ENCODE data around the gene PLXNA4.

Gene PLXNA4

GRCh38 chr7:132492823-132493445 is 83.3 kb downstream of the PLXNA4 start:
- TF ChIP-seq, protein P1, sequence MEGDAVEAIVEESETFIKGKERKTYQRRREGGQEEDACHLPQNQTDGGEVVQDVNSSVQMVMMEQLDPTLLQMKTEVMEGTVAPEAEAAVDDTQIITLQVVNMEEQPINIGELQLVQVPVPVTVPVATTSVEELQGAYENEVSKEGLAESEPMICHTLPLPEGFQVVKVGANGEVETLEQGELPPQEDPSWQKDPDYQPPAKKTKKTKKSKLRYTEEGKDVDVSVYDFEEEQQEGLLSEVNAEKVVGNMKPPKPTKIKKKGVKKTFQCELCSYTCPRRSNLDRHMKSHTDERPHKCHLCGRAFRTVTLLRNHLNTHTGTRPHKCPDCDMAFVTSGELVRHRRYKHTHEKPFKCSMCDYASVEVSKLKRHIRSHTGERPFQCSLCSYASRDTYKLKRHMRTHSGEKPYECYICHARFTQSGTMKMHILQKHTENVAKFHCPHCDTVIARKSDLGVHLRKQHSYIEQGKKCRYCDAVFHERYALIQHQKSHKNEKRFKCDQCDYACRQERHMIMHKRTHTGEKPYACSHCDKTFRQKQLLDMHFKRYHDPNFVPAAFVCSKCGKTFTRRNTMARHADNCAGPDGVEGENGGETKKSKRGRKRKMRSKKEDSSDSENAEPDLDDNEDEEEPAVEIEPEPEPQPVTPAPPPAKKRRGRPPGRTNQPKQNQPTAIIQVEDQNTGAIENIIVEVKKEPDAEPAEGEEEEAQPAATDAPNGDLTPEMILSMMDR (conservative IDR thresholded peaks at IDR 0.05): no peak
- no peak overlapping the region for H3K27ac ChIP-seq

DNA sequence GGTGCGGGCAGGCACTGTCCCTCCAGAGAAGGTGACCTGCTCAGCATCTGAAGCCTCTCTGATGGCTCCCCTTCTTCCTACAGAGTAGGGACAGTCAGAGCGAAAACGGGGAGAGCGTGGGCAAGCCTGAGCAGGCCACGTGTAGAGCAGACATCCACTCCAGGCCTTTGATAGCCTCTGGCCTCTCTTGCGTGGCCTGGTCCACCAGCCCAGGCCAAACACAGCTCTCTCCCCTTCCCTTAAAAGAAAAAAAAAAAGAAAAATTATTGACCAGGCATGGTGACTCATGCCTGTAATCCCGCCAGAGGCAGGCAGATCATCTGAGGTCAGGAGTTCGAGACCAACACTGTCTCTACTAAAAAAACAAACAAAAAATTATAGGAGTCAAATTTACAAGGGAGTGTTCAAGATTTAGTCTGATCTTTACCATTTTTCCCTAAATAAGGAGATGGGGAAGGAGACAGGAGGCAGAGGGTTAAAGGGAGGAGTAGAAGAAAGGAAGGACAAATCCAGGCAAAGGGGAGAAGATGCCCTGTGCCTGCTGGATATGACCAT is 84.8 kb downstream of the PLXNA4 start:
- H3K27ac ChIP-seq: no peak overlapping the region

GRCh38 chr7:132490474-132490873 is 85.8 kb downstream of the PLXNA4 start:
- H3K27ac ChIP-seq: no peak overlapping the region
- TF ChIP-seq, protein P1 (conservative IDR thresholded peaks at IDR 0.05): no peak

More for the DNA sequence above, 84.8 kb downstream of the PLXNA4 start:
- TF ChIP-seq, protein P1 (conservative IDR thresholded peaks at IDR 0.05): no peak

GRCh38 chr7:132489776-132490237 is 86.5 kb downstream of the PLXNA4 start:
- TF ChIP-seq, protein P1 (conservative IDR thresholded peaks at IDR 0.05): no peak
- no peak overlapping the region for H3K27ac ChIP-seq

- TF ChIP-seq, protein P1 (conservative IDR thresholded peaks at IDR 0.05): no peak
- H3K27ac ChIP-seq: no peak overlapping the region
Observed at GRCh38 chr7:132488634-132489302, 87.5 kb downstream of the PLXNA4 start.

- H3K27ac ChIP-seq: no peak overlapping the region
- TF ChIP-seq, protein P1 (conservative IDR thresholded peaks at IDR 0.05): no peak
Observed at GRCh38 chr7:132486274-132486610, 90.0 kb downstream of the PLXNA4 start.

DNA sequence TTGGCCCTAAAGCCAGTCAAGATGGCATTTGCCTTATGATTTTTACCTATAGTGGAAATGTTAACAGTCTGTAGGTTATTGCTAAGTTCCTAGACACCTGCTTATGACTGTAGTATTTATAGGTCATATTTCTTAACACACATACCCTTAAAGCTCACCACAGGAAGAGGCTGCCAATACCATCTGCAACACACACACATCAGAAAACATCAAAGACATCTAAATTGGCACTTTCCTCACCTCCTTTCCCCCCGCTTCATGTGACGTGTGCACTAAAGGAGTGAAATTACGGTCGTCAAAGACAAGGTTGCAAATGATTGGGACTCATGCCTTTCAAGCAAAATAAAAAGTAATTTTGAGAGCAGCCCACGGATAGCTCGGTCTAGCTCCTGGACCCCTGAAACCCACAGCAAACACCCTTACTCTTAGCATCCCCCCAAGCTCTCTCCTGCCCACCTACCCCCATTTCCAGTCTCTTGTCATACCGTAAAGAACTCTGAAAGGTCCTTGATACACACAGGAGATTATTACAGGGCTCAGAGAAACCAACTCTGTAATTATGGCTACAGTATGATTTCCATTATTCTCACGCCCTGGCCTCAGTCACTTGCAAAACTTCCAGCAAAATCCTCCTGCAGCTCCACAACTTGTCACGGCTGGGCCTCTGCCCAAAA is 90.5 kb downstream of the PLXNA4 start:
- TF ChIP-seq, protein P1 (conservative IDR thresholded peaks at IDR 0.05): no peak
- H3K27ac ChIP-seq: no peak overlapping the region
